ENCODE measurements around the gene EPHB1.
"Not testable (repeated sequence)": the region's sequence is repeated elsewhere in the genome, so short reads cannot be mapped to it uniquely, and the experiment has no call there.

DNA sequence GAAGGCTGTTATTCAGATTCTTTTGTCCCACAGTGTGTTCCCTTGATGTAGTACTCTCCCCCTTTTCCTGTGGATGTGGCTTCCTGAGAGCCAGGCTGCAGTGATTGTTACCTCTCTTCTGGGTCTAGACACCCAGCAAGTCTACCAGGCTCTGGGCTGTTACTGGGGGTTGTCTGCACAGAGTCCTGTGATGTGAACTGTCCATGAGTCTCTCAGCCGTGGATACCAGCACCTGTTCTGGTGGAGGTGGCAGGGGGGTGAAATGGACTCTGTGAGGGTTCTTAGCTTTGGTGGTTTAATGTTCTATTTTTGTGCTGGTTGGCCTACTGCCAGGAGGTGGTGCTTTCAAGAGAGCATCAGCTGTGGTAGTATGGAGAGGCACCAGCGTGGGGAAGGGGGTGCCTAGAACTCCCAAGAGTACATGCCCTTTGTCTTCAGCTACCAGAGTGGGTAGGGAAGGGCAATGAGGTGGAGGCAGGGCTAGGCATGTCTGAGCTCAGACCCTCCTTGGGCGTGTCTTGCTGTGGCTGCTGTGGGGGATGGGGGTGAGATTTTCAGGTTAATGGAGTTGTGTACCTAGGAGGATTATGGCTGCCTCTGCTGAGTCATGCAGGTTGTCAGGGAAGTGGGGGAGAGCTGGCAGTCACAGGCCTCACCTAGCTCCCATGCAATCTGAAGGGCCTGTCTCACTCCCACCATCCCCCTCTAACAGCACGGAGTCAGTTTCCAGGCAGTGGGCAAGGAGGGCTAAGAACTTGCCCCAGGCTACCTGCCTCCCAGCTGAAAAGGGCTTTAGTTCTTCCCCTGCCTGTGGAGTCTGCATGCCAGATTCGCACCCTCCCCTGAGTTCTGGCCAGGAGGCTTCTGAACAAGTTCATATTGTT is 272.0 kb downstream of the EPHB1 start:
- TF ChIP-seq NR2F2, RAD21, RXRA, HNF4G, FOXA2, FOXA1, YY1, JUND (IDR thresholded peaks at IDR 0.05): not testable (repeated sequence)
- TF ChIP-seq, protein P1, sequence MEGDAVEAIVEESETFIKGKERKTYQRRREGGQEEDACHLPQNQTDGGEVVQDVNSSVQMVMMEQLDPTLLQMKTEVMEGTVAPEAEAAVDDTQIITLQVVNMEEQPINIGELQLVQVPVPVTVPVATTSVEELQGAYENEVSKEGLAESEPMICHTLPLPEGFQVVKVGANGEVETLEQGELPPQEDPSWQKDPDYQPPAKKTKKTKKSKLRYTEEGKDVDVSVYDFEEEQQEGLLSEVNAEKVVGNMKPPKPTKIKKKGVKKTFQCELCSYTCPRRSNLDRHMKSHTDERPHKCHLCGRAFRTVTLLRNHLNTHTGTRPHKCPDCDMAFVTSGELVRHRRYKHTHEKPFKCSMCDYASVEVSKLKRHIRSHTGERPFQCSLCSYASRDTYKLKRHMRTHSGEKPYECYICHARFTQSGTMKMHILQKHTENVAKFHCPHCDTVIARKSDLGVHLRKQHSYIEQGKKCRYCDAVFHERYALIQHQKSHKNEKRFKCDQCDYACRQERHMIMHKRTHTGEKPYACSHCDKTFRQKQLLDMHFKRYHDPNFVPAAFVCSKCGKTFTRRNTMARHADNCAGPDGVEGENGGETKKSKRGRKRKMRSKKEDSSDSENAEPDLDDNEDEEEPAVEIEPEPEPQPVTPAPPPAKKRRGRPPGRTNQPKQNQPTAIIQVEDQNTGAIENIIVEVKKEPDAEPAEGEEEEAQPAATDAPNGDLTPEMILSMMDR (IDR thresholded peaks at IDR 0.05; ENCODE audit: low read depth, low read length, missing input control), result not testable (repeated sequence)
- TF ChIP-seq, protein P2, sequence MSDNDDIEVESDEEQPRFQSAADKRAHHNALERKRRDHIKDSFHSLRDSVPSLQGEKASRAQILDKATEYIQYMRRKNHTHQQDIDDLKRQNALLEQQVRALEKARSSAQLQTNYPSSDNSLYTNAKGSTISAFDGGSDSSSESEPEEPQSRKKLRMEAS (IDR thresholded peaks at IDR 0.05), result not testable (repeated sequence)
- TF ChIP-seq, protein P3, sequence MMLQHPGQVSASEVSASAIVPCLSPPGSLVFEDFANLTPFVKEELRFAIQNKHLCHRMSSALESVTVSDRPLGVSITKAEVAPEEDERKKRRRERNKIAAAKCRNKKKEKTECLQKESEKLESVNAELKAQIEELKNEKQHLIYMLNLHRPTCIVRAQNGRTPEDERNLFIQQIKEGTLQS (IDR thresholded peaks at IDR 0.05), result not testable (repeated sequence)
